ENCODE measurements around the gene TNIP2. TPM values are rescaled to one million over a fixed set of nuclear protein-coding genes. Genes with fewer than 3 reads are reported as not detected.

The TNIP2 gene, protein sequence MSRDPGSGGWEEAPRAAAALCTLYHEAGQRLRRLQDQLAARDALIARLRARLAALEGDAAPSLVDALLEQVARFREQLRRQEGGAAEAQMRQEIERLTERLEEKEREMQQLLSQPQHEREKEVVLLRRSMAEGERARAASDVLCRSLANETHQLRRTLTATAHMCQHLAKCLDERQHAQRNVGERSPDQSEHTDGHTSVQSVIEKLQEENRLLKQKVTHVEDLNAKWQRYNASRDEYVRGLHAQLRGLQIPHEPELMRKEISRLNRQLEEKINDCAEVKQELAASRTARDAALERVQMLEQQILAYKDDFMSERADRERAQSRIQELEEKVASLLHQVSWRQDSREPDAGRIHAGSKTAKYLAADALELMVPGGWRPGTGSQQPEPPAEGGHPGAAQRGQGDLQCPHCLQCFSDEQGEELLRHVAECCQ
- 52.2 and 57.7 TPM in 2 replicates for polyA plus RNA-seq (2013)

GRCh38 chr4:2755821-2756690 lies at the start of gene TNIP2:
TSS of gene TNIP2 (minus strand) at chr4:2756336. CDS start at chr4:2756289, 47 bp downstream.
- H3K4me2 ChIP-seq (ENCODE audit: low read length): peak within 1 kb of the TSS; percentile 79
- peaks cover 15 to 16% of the 10 kb centered on the region in 2 experiments for H3K4me1 ChIP-seq (ENCODE audit: control insufficient read depth in 1 of 2, insufficient read depth in 2 of 2, low read length in 2 of 2)
- peak within 1 kb of the TSS; percentile 42 for H2BK5ac ChIP-seq (ENCODE audit: low read depth, low read length, poor library complexity)
- H2AFZ ChIP-seq (ENCODE audit: insufficient read depth, low read length, poor library complexity): peak within 1 kb of the TSS; percentile 8
- H3K27ac ChIP-seq (ENCODE audit: low read depth, low read length): peak within 1 kb of the TSS; percentile 62
- peak within 1 kb of the TSS; percentile 97 for H3K4ac ChIP-seq (ENCODE audit: low read depth, low read length)
- no CpG with 5 or more reads among the region's 96 CpGs for WGBS (ENCODE audit: extremely low coverage, insufficient coverage, insufficient read length)
- peak within 1 kb of the TSS; percentile 48 for H4K91ac ChIP-seq (ENCODE audit: low read depth, low read length)
- H3K27me3 ChIP-seq (ENCODE audit: insufficient read depth, low read length): no peaks in the 10 kb centered on the region
- DNase-seq: peak; percentile 92 to 94
- H3K9ac ChIP-seq (ENCODE audit: low read length): peak within 1 kb of the TSS; percentile 89
- peak within 1 kb of the TSS; percentile 29 for H2BK12ac ChIP-seq (ENCODE audit: low read length)
- H3K79me2 ChIP-seq (ENCODE audit: control insufficient read depth, insufficient read depth, low read length, poor library complexity): peaks cover 12% of the 10 kb centered on the region
- H3K18ac ChIP-seq (ENCODE audit: low read length): peak within 1 kb of the TSS; percentile 70
- no peaks in the 10 kb centered on the region for H3K9me3 ChIP-seq (ENCODE audit: insufficient read depth, low read depth, low read length)
- H2AK5ac ChIP-seq (ENCODE audit: low read length): peak within 1 kb of the TSS; percentile 67
- H3K79me1 ChIP-seq (ENCODE audit: low read length): peaks cover 11% of the 10 kb centered on the region
- H3K23ac ChIP-seq (ENCODE audit: low read length): peak within 1 kb of the TSS; percentile 73
- H3K4me3 ChIP-seq (ENCODE audit: low read depth, low read length): peak within 1 kb of the TSS; percentile 86
- H3K36me3 ChIP-seq (ENCODE audit: control insufficient read depth in 1 of 2, insufficient read depth in 2 of 2, low read length in 2 of 2): peaks cover 2 to 4% of the 10 kb centered on the region in 2 experiments
- H3K14ac ChIP-seq (ENCODE audit: low read length): peak within 1 kb of the TSS; percentile 83
- H2BK120ac ChIP-seq (ENCODE audit: insufficient read depth, low read length, poor library complexity): peak within 1 kb of the TSS; percentile 5
- H4K8ac ChIP-seq (ENCODE audit: low read depth, low read length): peak within 1 kb of the TSS; percentile 89
- H4K12ac ChIP-seq (ENCODE audit: low read depth, low read length): peak within 1 kb of the TSS; percentile 83

GRCh38 chr4:2804973-2805501 lies 48.9 kb upstream of the TNIP2 start:
- no peak overlapping the region for H2AK5ac ChIP-seq (ENCODE audit: low read length)
- H3K4me1 ChIP-seq (ENCODE audit: control insufficient read depth in 1 of 2, insufficient read depth in 2 of 2, low read length in 2 of 2): peaks cover 13 to 14% of the 10 kb centered on the region in 2 experiments
- H2BK5ac ChIP-seq (ENCODE audit: low read depth, low read length, poor library complexity): no peak overlapping the region
- no peak overlapping the region for H2BK12ac ChIP-seq (ENCODE audit: low read length)
- no peak overlapping the region for H3K23ac ChIP-seq (ENCODE audit: low read length)
- no peak overlapping the region for H3K4me2 ChIP-seq (ENCODE audit: low read length)
- H4K91ac ChIP-seq (ENCODE audit: low read depth, low read length): no peak overlapping the region
- no peak overlapping the region for H2AFZ ChIP-seq (ENCODE audit: insufficient read depth, low read length, poor library complexity)
- no peaks in the 10 kb centered on the region for H3K36me3 ChIP-seq (ENCODE audit: control insufficient read depth in 1 of 2, insufficient read depth in 2 of 2, low read length in 2 of 2)
- H3K14ac ChIP-seq (ENCODE audit: low read length): no peak overlapping the region
- no peak overlapping the region for H3K18ac ChIP-seq (ENCODE audit: low read length)
- no peak overlapping the region for H3K4me3 ChIP-seq (ENCODE audit: low read depth, low read length)
- no CpG with 5 or more reads among the region's 13 CpGs for WGBS (ENCODE audit: extremely low coverage, insufficient coverage, insufficient read length)
- no peaks in the 10 kb centered on the region for H3K9me3 ChIP-seq (ENCODE audit: insufficient read depth, low read depth, low read length)
- H3K79me1 ChIP-seq (ENCODE audit: low read length): peaks cover 2% of the 10 kb centered on the region
- no peaks in the 10 kb centered on the region for H3K27me3 ChIP-seq (ENCODE audit: insufficient read depth, low read length)
- no peak overlapping the region for H3K27ac ChIP-seq (ENCODE audit: low read depth, low read length)
- H3K4ac ChIP-seq (ENCODE audit: low read depth, low read length): no peak overlapping the region
- no peak overlapping the region for H4K8ac ChIP-seq (ENCODE audit: low read depth, low read length)
- no peak for DNase-seq
- no peaks in the 10 kb centered on the region for H3K79me2 ChIP-seq (ENCODE audit: control insufficient read depth, insufficient read depth, low read length, poor library complexity)
- no peak overlapping the region for H4K12ac ChIP-seq (ENCODE audit: low read depth, low read length)
- H3K9ac ChIP-seq (ENCODE audit: low read length): no peak overlapping the region
- no peak overlapping the region for H2BK120ac ChIP-seq (ENCODE audit: insufficient read depth, low read length, poor library complexity)

DNA sequence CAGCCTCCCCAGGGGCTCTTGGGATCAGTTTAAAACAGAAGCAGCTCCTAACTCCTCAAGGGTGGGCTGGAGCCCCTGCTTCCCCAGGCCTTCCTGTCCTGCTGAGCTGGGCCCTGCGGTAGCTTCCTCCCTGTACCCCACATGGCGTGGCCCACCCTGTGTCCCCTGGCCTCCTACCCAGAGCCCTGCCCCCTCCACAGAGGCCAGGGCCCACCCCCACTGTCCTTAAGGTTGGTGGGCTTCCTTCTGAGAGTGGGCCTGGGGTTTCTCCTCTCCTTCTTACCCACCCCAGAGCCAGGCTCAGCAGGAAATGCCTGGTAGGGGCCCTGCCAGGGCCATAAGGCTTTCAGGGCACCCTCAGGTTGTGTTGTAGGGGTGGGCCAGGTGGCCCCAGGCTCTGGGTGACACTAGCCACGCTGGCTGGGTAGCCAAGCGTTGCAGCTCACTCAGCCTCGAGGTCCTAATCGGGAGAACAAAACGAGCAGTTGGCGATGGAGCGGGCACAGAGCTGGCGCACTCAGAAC lies 48.4 kb upstream of the TNIP2 start:
- H2AFZ ChIP-seq (ENCODE audit: insufficient read depth, low read length, poor library complexity): no peak overlapping the region
- H3K4me3 ChIP-seq (ENCODE audit: low read depth, low read length): no peak overlapping the region
- H3K27me3 ChIP-seq (ENCODE audit: insufficient read depth, low read length): no peaks in the 10 kb centered on the region
- no peak overlapping the region for H4K91ac ChIP-seq (ENCODE audit: low read depth, low read length)
- H2BK12ac ChIP-seq (ENCODE audit: low read length): no peak overlapping the region
- H3K79me2 ChIP-seq (ENCODE audit: control insufficient read depth, insufficient read depth, low read length, poor library complexity): no peaks in the 10 kb centered on the region
- no peaks in the 10 kb centered on the region for H3K36me3 ChIP-seq (ENCODE audit: control insufficient read depth in 1 of 2, insufficient read depth in 2 of 2, low read length in 2 of 2)
- no CpG with 5 or more reads among the region's 10 CpGs for WGBS (ENCODE audit: extremely low coverage, insufficient coverage, insufficient read length)
- no peak overlapping the region for H3K18ac ChIP-seq (ENCODE audit: low read length)
- H4K8ac ChIP-seq (ENCODE audit: low read depth, low read length): no peak overlapping the region
- no peak overlapping the region for H3K4me2 ChIP-seq (ENCODE audit: low read length)
- no peak overlapping the region for H3K23ac ChIP-seq (ENCODE audit: low read length)
- no peak overlapping the region for H3K4ac ChIP-seq (ENCODE audit: low read depth, low read length)
- no peak overlapping the region for H2BK120ac ChIP-seq (ENCODE audit: insufficient read depth, low read length, poor library complexity)
- no peak for DNase-seq
- H4K12ac ChIP-seq (ENCODE audit: low read depth, low read length): no peak overlapping the region
- H3K14ac ChIP-seq (ENCODE audit: low read length): no peak overlapping the region
- H3K27ac ChIP-seq (ENCODE audit: low read depth, low read length): no peak overlapping the region
- H2AK5ac ChIP-seq (ENCODE audit: low read length): no peak overlapping the region
- H3K4me1 ChIP-seq (ENCODE audit: control insufficient read depth in 1 of 2, insufficient read depth in 2 of 2, low read length in 2 of 2): peaks cover 13 to 15% of the 10 kb centered on the region in 2 experiments
- no peak overlapping the region for H2BK5ac ChIP-seq (ENCODE audit: low read depth, low read length, poor library complexity)
- H3K9me3 ChIP-seq (ENCODE audit: insufficient read depth, low read depth, low read length): no peaks in the 10 kb centered on the region
- H3K9ac ChIP-seq (ENCODE audit: low read length): no peak overlapping the region
- peaks cover 2% of the 10 kb centered on the region for H3K79me1 ChIP-seq (ENCODE audit: low read length)

Data from trophoblast cell (in vitro differentiated cells and primary cell).